Uterine smooth muscle cell (primary cell): ENCODE results near the gene BCAR1. TPM values are rescaled to one million over a fixed set of nuclear protein-coding genes. Genes with fewer than 3 reads are reported as not detected.

ENCODE experiments used
- total RNA-seq: library from RNA; depleted of rRNA; stranded (reverse); fragments of >200 nt; gene quantifications from 2 replicates; pipeline ENCODE4 v1.2.3, GENCODE V29; 2014

Gene BCAR1
- total RNA-seq: 52.8 and 55.7 TPM in 2 replicates

GRCh38 chr16:75251280-75252048 is at the start of gene BCAR1:
Gene BCAR1 (minus strand): TSS chr16:75251624. CDS start chr16:75251482, 142 bp downstream.

GRCh38 chr16:75218256-75219076 is 33.0 kb downstream of the BCAR1 start, which contains the start of gene CTRB1:
Gene CTRB1 (plus strand): TSS chr16:75218988. CDS start chr16:75219008, 20 bp downstream.

GRCh38 chr16:75206749-75207451 is 44.5 kb downstream of the BCAR1 start, which contains the start of gene CTRB2:
Gene CTRB2 (minus strand): TSS chr16:75207161. CDS start chr16:75207141, 20 bp downstream.

Other genes with a start within 250 kb of the BCAR1 start
- 0.44 and 2.1 TPM in 2 replicates for gene LDHD, start 134.8 kb downstream of the BCAR1 start, total RNA-seq
- gene ZFP1, start 103.1 kb downstream of the BCAR1 start, total RNA-seq: 13.1 and 16.6 TPM in 2 replicates
- not detected in 2 replicates for gene CTRB2, start 44.5 kb downstream of the BCAR1 start, total RNA-seq
- not detected in 2 replicates for gene CTRB1, start 32.6 kb downstream of the BCAR1 start, total RNA-seq
- 59.5 and 80.5 TPM in 2 replicates for gene CFDP1, start 181.9 kb upstream of the BCAR1 start, total RNA-seq
- 17.9 and 30.9 TPM in 2 replicates for gene TMEM170A, start 213.1 kb upstream of the BCAR1 start, total RNA-seq
- 0.22 and 1.00 TPM in 2 replicates for gene CHST6, start 243.8 kb upstream of the BCAR1 start, total RNA-seq